B cell (primary cell): ENCODE measurements around the gene DNAJC24. TPM values are rescaled to one million over a fixed set of nuclear protein-coding genes. Genes with fewer than 3 reads are reported as not detected.

Experiments
- ATAC-seq: fragments of 200-7000 bp; cut with Tn5 transposase; one replicate; pipeline ENCODE4 v1.10.0; 2021; ENCODE audit warnings: low read depth, mild to moderate bottlenecking, moderate number of reproducible peaks, moderate library complexity
- CTCF ChIA-PET: fragments of 350-600 bp; sonication (Branson Sonifier 250); formaldehyde crosslinking; loops from one replicate; lab custom pipeline; 2021; ENCODE audit warnings: antibody characterized with exemption, inconsistent platforms; lab: Charles Lee
- POLR2A ChIA-PET: fragments of 350-600 bp; sonication (Branson Sonifier 250); formaldehyde crosslinking; loops from one replicate; lab custom pipeline; 2021; ENCODE audit warnings: antibody characterized with exemption; lab: Charles Lee
- DNase-seq: peaks from one replicate; pipeline ENCODE4 v3.0.0; 2013
- H2AFZ ChIP-seq: 2 replicates; pipeline ENCODE4 v1.6.1; 2012; ENCODE audit warnings: mild to moderate bottlenecking, low read depth, low read length; ENCODE audit not compliant: insufficient read depth, poor library complexity, severe bottlenecking
- H3K27ac ChIP-seq, 2 donors: 1 replicate in 1 of 2; 2 replicates in 1 of 2; pipeline ENCODE4 v1.5.1; 2012 to 2013; ENCODE audit warnings: low read length in 2 of 2, mild to moderate bottlenecking in 2 of 2, moderate library complexity in 1 of 2
- H3K27me3 ChIP-seq, 4 experiments: fragments of 200-600 bp in 1 of 4; sonication (generic) in 1 of 4; replicated peaks in 1 of 4; 1 replicate in 2 of 4; 2 replicates in 2 of 4; pipeline versions ENCODE4 v1.6.1 to v1.7.0; 2013 to 2016; ENCODE audit warnings: low read length in 3 of 4, mild to moderate bottlenecking in 2 of 4, mixed read lengths in 1 of 4, moderate library complexity in 1 of 4; ENCODE audit not compliant: insufficient read depth in 4 of 4, control insufficient read depth in 3 of 4; ENCODE audit errors: control extremely low read depth in 1 of 4
- H3K36me3 ChIP-seq, 2 experiments: replicated peaks in 1 of 2; 1 replicate in 1 of 2; 2 replicates in 1 of 2; pipeline versions ENCODE4 v1.6.1 to v1.7.1; 2013; ENCODE audit warnings: low read length in 1 of 2; ENCODE audit not compliant: insufficient read depth in 2 of 2, control insufficient read depth in 1 of 2; ENCODE audit errors: control extremely low read depth in 1 of 2, extremely low read depth in 1 of 2
- H3K4me1 ChIP-seq, 2 donors: fragments of 200-600 bp in 1 of 2; sonication (generic) in 1 of 2; 1 replicate in 1 of 2; 2 replicates in 1 of 2; pipeline versions ENCODE4 v1.5.1 to v1.6.1; 2013 to 2017; ENCODE audit warnings: low read length in 2 of 2; ENCODE audit not compliant: control insufficient read depth in 2 of 2, insufficient read depth in 2 of 2
- H3K4me2 ChIP-seq: replicated peaks from 2 replicates; pipeline ENCODE3; 2012; ENCODE audit warnings: mild to moderate bottlenecking, low read depth, low read length; ENCODE audit not compliant: poor library complexity, severe bottlenecking
- H3K4me3 ChIP-seq, 5 experiments: fragments of 200-600 bp in 1 of 5; sonication (generic) in 1 of 5; 1 replicate in 3 of 5; 2 replicates in 2 of 5; pipeline versions ENCODE4 v1.5.1 to v1.7.0; 2011 to 2016; ENCODE audit warnings: low read length in 4 of 5, mild to moderate bottlenecking in 4 of 5, low read depth in 2 of 5, control low read depth in 1 of 5, moderate library complexity in 1 of 5; ENCODE audit not compliant: insufficient read depth in 1 of 5; ENCODE audit errors: control extremely low read depth in 1 of 5, extremely low read depth in 1 of 5
- H3K79me2 ChIP-seq: fragments of 200-600 bp; sonication (generic); one replicate; pipeline ENCODE4 v1.6.0; 2016; ENCODE audit warnings: low read length; ENCODE audit not compliant: control insufficient read depth, insufficient read depth
- H3K9ac ChIP-seq: fragments of 200-600 bp; sonication (generic); 2 replicates; pipeline ENCODE4 v1.6.1; 2017; ENCODE audit warnings: mild to moderate bottlenecking, low read length, moderate library complexity
- H3K9me3 ChIP-seq, 3 donors: one replicate each; pipeline versions ENCODE4 v1.6.1 to v1.7.1; 2013; ENCODE audit warnings: low read length in 2 of 3; ENCODE audit not compliant: control insufficient read depth in 2 of 3, insufficient read depth in 1 of 3; ENCODE audit errors: control extremely low read depth in 1 of 3
- H4K20me1 ChIP-seq: 2 replicates; pipeline ENCODE4 v1.6.0; 2012; ENCODE audit warnings: mild to moderate bottlenecking, low read length; ENCODE audit not compliant: insufficient read depth, control insufficient read depth, poor library complexity, severe bottlenecking
- H3K27ac Mint-ChIP-seq: one replicate; pipeline ENCODE4 v1.8.0; 2021; ENCODE audit warnings: mixed read lengths
- H3K27me3 Mint-ChIP-seq: one replicate; pipeline ENCODE4 v1.8.0; 2021; ENCODE audit warnings: mixed read lengths
- H3K4me1 Mint-ChIP-seq: one replicate; pipeline ENCODE4 v1.8.0; 2021; ENCODE audit warnings: mixed read lengths
- H3K4me3 Mint-ChIP-seq: one replicate; pipeline ENCODE4 v1.8.0; 2021; ENCODE audit warnings: mixed read lengths
- H3K9me3 Mint-ChIP-seq: one replicate; pipeline ENCODE4 v1.8.0; 2022; ENCODE audit warnings: mixed read lengths; ENCODE audit not compliant: insufficient read depth
- CTCF ChIP-seq: fragments of 200-600 bp; IDR thresholded peaks from one replicate; pipeline ENCODE4 v1.8.0; 2022; ENCODE audit warnings: antibody characterized with exemption, mild to moderate bottlenecking
- EZH2 ChIP-seq: IDR thresholded peaks from 2 replicates; pipeline ENCODE4 v1.6.1; 2012; ENCODE audit warnings: borderline replicate concordance, low read depth, mild to moderate bottlenecking, moderate library complexity, low read length; ENCODE audit not compliant: insufficient read depth, poor library complexity, severe bottlenecking
- WGBS: methylation state at CpG from one replicate; pipeline ENCODE4 v1.1.5; 2013; ENCODE audit warnings: missing lambda C conversion rate; ENCODE audit not compliant: insufficient coverage; 5-methylcytosine and 5-hydroxymethylcytosine counted together
- intact Hi-C: fragments of 100-400 bp; cut with micrococcal nuclease; formaldehyde crosslinking; loops from one replicate; pipeline ENCODE4 v1.10.0; 2022
- polyA plus RNA-seq: library from polyadenylated mRNA; depleted of rRNA; stranded (reverse); fragments of >200 nt; gene quantifications from 2 replicates; pipeline ENCODE4 v1.2.3, GENCODE V29; 2012
- total RNA-seq, 2 donors: library from RNA; stranded (reverse); fragments of 120-200 nt in 1 of 2; gene quantifications; 1 replicate in 1 of 2; 2 replicates in 1 of 2; pipeline versions ENCODE4 v1.2.3 to v1.2.4, GENCODE V29; 2013 to 2022

DNAJC24 gene
- total and polyA plus RNA-seq, 2 donors (not counting 1 experiment from before 2014, with no cell fraction given): 10.7 to 24.6 TPM

DNA sequence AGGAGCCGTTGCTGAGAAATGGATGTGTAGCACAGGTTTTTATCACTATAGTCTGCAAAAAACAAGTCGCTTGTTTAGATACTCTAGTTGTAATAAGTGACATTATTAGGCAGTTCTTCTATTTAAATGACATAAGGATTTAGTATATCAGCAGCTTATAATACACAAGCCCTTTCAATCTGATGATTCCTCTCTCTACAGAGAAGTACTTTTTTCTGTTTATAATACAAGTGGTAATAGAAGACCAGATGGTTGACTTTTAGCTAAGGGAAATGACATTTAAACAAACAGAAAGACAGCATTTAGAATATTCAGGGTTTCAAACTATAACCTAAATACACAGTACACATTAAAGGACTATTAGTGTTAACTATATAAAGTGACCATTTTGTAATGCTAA, 79.4 kb downstream of the DNAJC24 start:
- no peaks in the 10 kb centered on the region for H4K20me1 ChIP-seq
- no CpG with 5 or more reads among the region's 2 CpGs for WGBS
- intact Hi-C loops: no loop called here
- Mint-ChIP-seq H3K9me3 (no peaks in the 10 kb centered on the region), H3K4me3 (no peak overlapping the region), H3K4me1 (no peaks in the 10 kb centered on the region), H3K27me3 (no peaks in the 10 kb centered on the region), H3K27ac (no peak overlapping the region)
- DNase-seq: no peak
- TF ChIP-seq CTCF (no peak), EZH2 (no peak)
- ChIA-PET CTCF (interaction anchor here (1.1 kb wide), 1 partner anchor 11 kb away, joined by 3 read pairs; no protein-coding TSS in a partner anchor), POLR2A (no interaction called here)
- H3K9ac ChIP-seq: no peak overlapping the region
- H3K4me1 ChIP-seq: no peaks in the 10 kb centered on the region
- no peaks in the 10 kb centered on the region for H3K9me3 ChIP-seq
- no peaks in the 10 kb centered on the region for H3K36me3 ChIP-seq
- no peak overlapping the region for H2AFZ ChIP-seq
- H3K79me2 ChIP-seq: no peaks in the 10 kb centered on the region
- ATAC-seq: no peak
- no peak overlapping the region for H3K4me2 ChIP-seq
- no peak overlapping the region for H3K4me3 ChIP-seq
- no peak overlapping the region for H3K27ac ChIP-seq
- no peaks in the 10 kb centered on the region for H3K27me3 ChIP-seq

- H3K27ac Mint-ChIP-seq: no peak overlapping the region
- no peak overlapping the region for H3K27ac ChIP-seq
- H3K4me3 Mint-ChIP-seq: no peak overlapping the region
- ChIA-PET CTCF (no interaction called here), POLR2A (no interaction called here)
- no peaks in the 10 kb centered on the region for H4K20me1 ChIP-seq
- H3K4me1 Mint-ChIP-seq: no peaks in the 10 kb centered on the region
- H3K79me2 ChIP-seq: no peaks in the 10 kb centered on the region
- H3K27me3 Mint-ChIP-seq: no peaks in the 10 kb centered on the region
- no peaks in the 10 kb centered on the region for H3K4me1 ChIP-seq
- no CpG with 5 or more reads among the region's 1 CpG for WGBS
- H3K36me3 ChIP-seq: peaks cover 0 to 2% of the 10 kb centered on the region in 2 experiments
- H3K27me3 ChIP-seq: no peaks in the 10 kb centered on the region
- no peak overlapping the region for H3K4me3 ChIP-seq
- H3K9me3 ChIP-seq: no peaks in the 10 kb centered on the region
- intact Hi-C loops: no loop called here
- ATAC-seq (no peak), DNase-seq (no peak)
- H3K4me2 ChIP-seq: no peak overlapping the region
- no peaks in the 10 kb centered on the region for H3K9me3 Mint-ChIP-seq
- H3K9ac ChIP-seq: no peak overlapping the region
- TF ChIP-seq CTCF: no peak
- TF ChIP-seq EZH2: no peak
- no peak overlapping the region for H2AFZ ChIP-seq
Observed at GRCh38 chr11:31450841-31451240, 81.2 kb downstream of the DNAJC24 start.
